Fibroblast of skin of left biceps (primary cell): ENCODE data around the gene DNAJC1.

Experiments used
- DNase-seq, 2 experiments: peaks; one replicate each; pipeline ENCODE4 v3.0.0-alpha.2; 2013; ENCODE audit warnings: low read depth in 2 of 2

Gene DNAJC1

DNA sequence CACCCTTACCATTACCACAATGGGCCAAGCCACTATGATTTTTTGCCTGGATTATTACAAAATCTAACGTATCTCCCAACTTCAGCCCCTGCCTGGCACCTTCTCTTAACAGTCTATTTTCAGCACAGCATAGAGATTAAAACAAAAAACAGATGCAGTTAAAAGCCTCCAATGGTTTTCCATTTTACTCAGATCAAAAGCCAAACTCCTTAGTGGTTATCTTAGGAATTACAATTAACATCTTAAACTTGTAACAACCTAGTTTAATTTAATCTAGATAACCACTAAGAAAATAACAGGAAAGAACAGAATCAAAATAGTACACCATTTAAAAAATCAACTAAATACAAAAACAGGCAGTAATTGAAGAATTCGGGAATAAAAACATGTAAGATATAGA lies 43.5 kb downstream of the DNAJC1 start:
- DNase-seq: no peak

DNA sequence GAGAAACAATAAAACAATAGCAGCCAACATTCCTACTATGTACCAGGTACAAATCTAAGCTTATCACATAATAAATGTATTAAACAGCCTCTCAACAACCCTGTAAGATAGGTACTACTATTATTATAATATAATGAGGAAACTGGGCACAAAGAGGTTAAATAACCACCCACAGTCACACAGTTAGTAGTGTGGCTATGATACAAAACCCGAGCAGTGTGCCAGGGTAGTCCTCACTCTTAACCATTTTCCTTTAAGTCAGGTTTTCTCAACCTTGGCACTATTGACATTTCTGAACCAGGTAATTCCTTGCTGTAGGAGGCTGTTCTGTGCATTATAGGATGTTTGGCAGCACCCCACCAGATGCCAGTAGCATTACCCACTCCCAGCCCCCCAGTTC lies 48.8 kb downstream of the DNAJC1 start:
- no peak for DNase-seq

DNA sequence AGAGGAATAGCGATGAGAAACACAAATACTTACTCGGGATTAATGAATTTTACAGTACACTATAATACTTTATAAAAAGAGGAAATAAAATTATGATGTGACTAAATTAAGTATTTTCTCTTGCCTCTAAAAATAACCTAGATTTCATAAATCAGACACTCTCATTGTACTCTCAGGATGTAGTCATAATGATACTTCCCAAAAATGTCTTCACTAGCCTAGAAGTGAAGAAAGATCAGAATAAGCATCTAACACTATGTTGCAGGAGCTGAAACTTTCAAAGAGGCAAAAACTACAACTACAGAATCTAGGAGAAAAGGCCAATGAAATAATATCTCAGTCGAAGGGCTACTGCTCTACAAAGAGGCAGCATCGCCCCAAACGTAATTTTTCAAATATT lies 49.4 kb downstream of the DNAJC1 start:
- no peak for DNase-seq

DNA sequence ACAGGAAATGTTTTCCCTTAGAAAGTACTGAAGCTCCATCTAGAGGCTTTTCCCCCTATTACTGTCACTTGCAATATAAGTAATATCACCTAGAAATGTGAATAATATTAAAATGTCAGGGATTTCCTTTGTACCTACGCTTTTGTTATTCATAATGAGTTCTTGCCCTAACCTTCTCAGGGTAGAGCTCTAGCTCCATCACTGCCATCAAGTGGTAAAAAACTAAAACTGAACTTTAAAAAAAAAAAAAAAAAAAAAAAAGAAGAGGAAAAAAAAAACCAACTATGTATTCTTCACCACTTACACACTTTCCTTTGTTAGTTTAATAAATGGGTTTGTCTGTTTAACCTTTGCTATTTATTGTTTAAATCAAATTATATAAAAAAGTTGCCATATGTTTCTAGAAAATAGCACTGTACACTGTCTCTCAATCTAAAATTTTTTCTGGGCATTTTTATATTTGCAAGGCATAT lies 49.9 kb downstream of the DNAJC1 start:
- peak; percentile 37 to 40 for DNase-seq

- no peak for DNase-seq
These were observed 53.0 kb downstream of the DNAJC1 start for GRCh38 chr10:21950566-21950965.

GRCh38 chr10:21946946-21947345 lies 56.6 kb downstream of the DNAJC1 start:
- no peak for DNase-seq

DNA sequence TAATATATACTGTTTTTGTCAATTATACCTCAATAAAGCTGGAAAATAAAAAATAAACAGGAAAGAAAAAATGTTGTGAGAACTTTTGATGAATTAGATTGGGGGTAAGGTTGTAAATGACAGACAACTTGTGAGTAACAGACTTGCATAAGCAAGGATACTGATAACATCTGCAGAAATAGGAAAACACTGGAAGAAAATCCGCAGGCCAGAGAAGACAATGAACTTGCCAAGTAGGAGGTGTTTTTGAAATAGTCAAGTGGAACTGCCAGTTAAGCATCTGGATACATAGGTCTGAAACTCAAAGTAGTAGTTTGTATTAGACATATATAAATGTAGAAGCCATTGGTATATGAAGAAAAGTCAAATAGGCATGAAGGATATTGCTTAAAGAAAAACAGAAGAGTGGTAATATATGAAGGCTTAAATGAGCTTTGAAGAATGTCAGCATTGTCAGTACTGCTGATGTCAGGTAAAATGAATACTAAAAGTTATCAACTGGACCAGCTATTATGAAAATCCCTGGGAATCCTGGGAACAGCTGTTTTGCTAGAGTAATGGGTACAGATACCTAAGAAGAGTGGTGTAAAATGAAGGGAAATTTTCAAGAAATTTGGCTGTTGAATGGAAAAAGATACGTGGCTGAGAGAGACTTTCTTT lies 58.7 kb downstream of the DNAJC1 start:
- DNase-seq: no peak

GRCh38 chr10:21943633-21944265 lies 59.8 kb downstream of the DNAJC1 start:
- DNase-seq: no peak

DNA sequence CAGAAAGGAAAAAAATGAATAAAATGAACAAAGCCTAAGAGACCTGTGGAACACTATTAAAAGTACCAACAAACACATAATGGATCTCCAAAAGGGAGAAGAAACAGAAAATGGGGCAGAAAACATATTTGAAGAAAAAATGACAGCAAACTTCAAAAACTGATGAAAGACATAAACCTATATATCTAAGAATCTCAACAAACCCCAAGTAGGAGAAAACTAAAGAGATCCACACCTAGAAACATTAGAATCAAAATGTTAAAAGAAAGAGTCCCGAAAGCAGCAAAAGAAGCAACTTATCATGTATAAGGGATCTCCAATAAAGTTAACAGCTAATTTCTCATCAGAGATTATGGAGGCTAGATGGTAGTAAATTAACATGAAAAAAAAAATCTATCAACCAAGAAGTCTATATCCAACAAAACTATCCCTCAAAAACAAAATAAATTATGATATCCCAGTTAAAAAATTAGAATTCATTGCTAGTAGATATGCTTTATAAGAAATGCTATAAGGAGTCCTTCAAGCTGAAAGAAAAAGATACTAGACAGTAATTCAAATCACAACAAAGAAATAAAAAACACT lies 68.0 kb downstream of the DNAJC1 start:
- no peak for DNase-seq

- DNase-seq: no peak
These were observed 69.2 kb downstream of the DNAJC1 start for GRCh38 chr10:21934307-21934706.

- DNase-seq: no peak
These were observed 74.5 kb downstream of the DNAJC1 start for GRCh38 chr10:21929070-21929469.

DNA sequence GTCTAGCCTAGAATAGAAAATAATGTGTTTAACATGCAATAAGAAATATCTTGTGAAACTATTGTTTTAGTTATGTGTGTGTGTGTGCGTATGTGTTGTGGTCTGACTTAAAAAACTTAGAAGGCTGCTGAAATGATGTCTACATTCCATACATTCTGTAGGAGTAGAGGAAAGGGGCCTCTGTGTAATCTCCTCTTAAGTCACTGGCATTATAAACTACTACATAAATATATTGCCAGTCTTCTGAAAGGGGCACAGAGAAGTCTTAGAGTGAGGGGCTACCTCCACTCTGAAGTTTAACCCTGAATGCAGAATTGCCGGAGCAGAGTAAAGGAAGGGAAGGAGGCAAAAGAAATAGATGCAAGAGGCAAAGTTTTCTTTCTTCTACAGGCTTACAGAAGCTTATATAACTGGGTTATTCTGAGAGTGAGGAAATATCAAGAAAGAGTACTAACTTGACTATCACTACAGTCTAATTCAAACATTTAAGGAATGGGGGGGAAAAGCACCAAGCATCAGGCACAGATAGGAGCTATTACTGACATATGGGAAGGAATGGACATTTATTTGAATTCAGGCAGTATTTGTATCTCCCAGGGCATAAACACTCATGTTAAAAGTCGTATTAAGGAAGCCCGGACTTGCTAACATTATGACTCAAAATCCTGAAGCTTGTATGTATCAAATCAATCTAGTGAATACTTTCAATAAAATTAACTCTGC lies 75.7 kb downstream of the DNAJC1 start:
- peak; percentile 64 to 76 for DNase-seq

DNA sequence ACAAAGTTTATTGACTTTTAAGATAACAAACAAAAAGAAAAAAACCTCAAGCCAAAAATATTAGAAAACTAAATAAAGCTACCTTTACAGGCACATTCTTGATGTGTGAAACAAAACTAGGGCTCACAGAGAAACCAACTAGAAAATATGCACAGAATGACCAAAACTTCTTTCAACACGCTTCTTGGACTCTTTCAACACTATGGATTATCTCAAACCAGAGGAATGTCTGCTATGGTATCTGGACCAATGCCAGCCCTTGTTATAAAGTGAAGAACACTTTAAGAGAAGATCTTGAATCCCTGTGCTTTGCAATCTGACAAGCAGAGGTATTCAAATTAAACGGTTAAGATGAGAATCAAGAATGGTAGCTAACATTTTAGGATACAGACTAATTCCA lies 76.6 kb downstream of the DNAJC1 start:
- DNase-seq: peak; percentile 97

- no peak for DNase-seq
These were observed 77.1 kb downstream of the DNAJC1 start for GRCh38 chr10:21926358-21926925.

GRCh38 chr10:21925851-21926250 lies 77.7 kb downstream of the DNAJC1 start:
- no peak for DNase-seq

GRCh38 chr10:21924511-21924910 lies 79.0 kb downstream of the DNAJC1 start:
- no peak for DNase-seq

- no peak for DNase-seq
These were observed 82.9 kb downstream of the DNAJC1 start for GRCh38 chr10:21920633-21921032.

DNA sequence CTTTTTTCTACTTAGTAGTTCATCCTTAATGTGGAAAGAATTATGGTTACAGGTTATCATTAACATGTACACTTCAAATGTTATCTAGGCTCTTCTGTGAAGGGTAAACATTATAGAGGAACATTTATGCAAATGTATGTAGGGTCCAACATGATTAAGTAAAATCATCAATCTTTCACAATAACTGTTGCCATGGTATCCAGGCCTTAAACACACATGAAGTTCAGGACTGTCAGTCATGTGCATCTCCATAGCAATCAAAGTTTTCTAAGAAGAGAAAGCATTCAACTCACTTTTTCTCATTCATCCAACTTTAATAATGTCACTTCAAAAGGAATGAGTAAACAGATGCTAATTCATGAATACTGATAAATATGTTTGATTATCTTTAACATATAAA lies 83.6 kb downstream of the DNAJC1 start:
- no peak for DNase-seq

GRCh38 chr10:21919117-21919516 lies 84.4 kb downstream of the DNAJC1 start:
- no peak for DNase-seq

- DNase-seq: no peak
These were observed 90.9 kb downstream of the DNAJC1 start for GRCh38 chr10:21912625-21913024.

DNA sequence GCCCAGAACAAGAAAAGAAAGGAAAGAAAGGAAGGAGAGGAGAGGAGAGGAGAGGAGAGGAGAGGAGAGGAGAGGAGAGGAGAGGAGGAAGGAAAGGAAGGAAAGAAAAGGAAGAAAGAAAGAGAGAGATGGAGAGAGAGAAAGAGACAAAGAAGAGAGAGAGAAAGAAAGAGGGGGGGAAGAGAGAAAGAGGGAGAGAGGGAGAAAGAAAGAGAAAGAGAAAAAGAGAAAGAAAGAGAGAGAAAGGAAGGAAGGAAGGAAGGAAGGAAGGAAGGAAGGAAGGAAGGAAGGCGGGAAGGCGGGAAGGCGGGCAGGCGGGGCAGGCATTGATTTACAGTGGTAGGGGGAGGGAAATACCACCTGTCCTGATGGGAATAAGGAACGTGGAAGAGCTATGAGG lies 92.7 kb downstream of the DNAJC1 start:
- no peak for DNase-seq

GRCh38 chr10:21907436-21907835 lies 96.1 kb downstream of the DNAJC1 start:
- no peak for DNase-seq
